ENCODE data around the gene LRRC7. TPM values are rescaled to one million over a fixed set of nuclear protein-coding genes. Genes with fewer than 3 reads are reported as not detected.

The LRRC7 gene
- total RNA-seq, 1 experiment from 2014 or later: not detected

GRCh38 chr1:69528376-69528775 lies 39.3 kb upstream of the LRRC7 start:
- H3K27ac ChIP-seq (ENCODE audit: low read length): no peak overlapping the region
- no TSS peak for BruUV-seq (replicated peaks)
- ATAC-seq: no peak
- H3K36me3 ChIP-seq (ENCODE audit: control insufficient read depth, insufficient read depth, low read length): no peaks in the 10 kb centered on the region
- no peaks in the 10 kb centered on the region; the same call in 1 of the 2 replicates for H3K27me3 ChIP-seq (ENCODE audit: control insufficient read depth, insufficient read depth, low read length)
- CTCF ChIA-PET: no interaction called here
- in situ Hi-C loops (cut with HindIII; ENCODE audit: low pct_unique_long_range_greater_than_20kb, low sequenced_read_pairs) (no loop called here), intact Hi-C loops (cut with micrococcal nuclease; ENCODE audit: unreplicated experiment) (no loop called here)
- H3K4me3 ChIP-seq (ENCODE audit: low read depth in 2 of 2, low read length in 2 of 2): no peak overlapping the region
- no peaks in the 10 kb centered on the region for H3K9me3 ChIP-seq (ENCODE audit: control insufficient read depth, insufficient read depth, low read depth, low read length)
- no peak for DNase-seq (ENCODE audit: low read depth, low spot score)
- TF ChIP-seq SIN3A (IDR thresholded peaks at IDR 0.05; ENCODE audit: borderline replicate concordance, insufficient read depth, low read depth, low read length) (no peak), CTCF (IDR thresholded peaks at IDR 0.05) (no peak), TCF7L2 (IDR thresholded peaks at IDR 0.05; ENCODE audit: low read depth, low read length) (no peak), POLR2AphosphoS5 (IDR thresholded peaks at IDR 0.05; ENCODE audit: low read depth, low read length) (no peak), REST (IDR thresholded peaks at IDR 0.05; ENCODE audit: insufficient read depth in 1 of 2, low read depth in 2 of 2, low read length in 1 of 2) (no peak)
- POLR2A ChIA-PET: no interaction called here
- H3K4me1 ChIP-seq (ENCODE audit: control insufficient read depth, insufficient read depth, low read length): no peaks in the 10 kb centered on the region

GRCh38 chr1:69533343-69533742 lies 34.4 kb upstream of the LRRC7 start:
- intact Hi-C loops (cut with micrococcal nuclease; ENCODE audit: unreplicated experiment) (no loop called here), in situ Hi-C loops (cut with HindIII; ENCODE audit: low pct_unique_long_range_greater_than_20kb, low sequenced_read_pairs) (no loop called here)
- no peaks in the 10 kb centered on the region for H3K9me3 ChIP-seq (ENCODE audit: control insufficient read depth, insufficient read depth, low read depth, low read length)
- POLR2A ChIA-PET: no interaction called here
- no peaks in the 10 kb centered on the region for H3K36me3 ChIP-seq (ENCODE audit: control insufficient read depth, insufficient read depth, low read length)
- no peak overlapping the region for H3K4me3 ChIP-seq (ENCODE audit: low read depth in 2 of 2, low read length in 2 of 2)
- TF ChIP-seq REST (IDR thresholded peaks at IDR 0.05; ENCODE audit: insufficient read depth in 1 of 2, low read depth in 2 of 2, low read length in 1 of 2): no peak
- no peak for TF ChIP-seq SIN3A (IDR thresholded peaks at IDR 0.05; ENCODE audit: borderline replicate concordance, insufficient read depth, low read depth, low read length)
- TF ChIP-seq TCF7L2 (IDR thresholded peaks at IDR 0.05; ENCODE audit: low read depth, low read length): no peak
- TF ChIP-seq POLR2AphosphoS5 (IDR thresholded peaks at IDR 0.05; ENCODE audit: low read depth, low read length): no peak
- no peak for TF ChIP-seq CTCF (IDR thresholded peaks at IDR 0.05)
- H3K4me1 ChIP-seq (ENCODE audit: control insufficient read depth, insufficient read depth, low read length): no peaks in the 10 kb centered on the region
- no TSS peak for BruUV-seq (replicated peaks)
- CTCF ChIA-PET: no interaction called here
- ATAC-seq (no peak), DNase-seq (ENCODE audit: low read depth, low spot score) (no peak)
- no peaks in the 10 kb centered on the region for H3K27me3 ChIP-seq (ENCODE audit: control insufficient read depth, insufficient read depth, low read length)
- no peak overlapping the region for H3K27ac ChIP-seq (ENCODE audit: low read length)

All from Panc1 (cell line).